IMR-90 (cell line): ENCODE data around the gene TLR1. TPM values are rescaled to one million over a fixed set of nuclear protein-coding genes. Genes with fewer than 3 reads are reported as not detected.
A peak's percentile ranks its signal among the peaks of the same experiment; 100 is the strongest.

Experiments used
- ATAC-seq: fragments of 200-7000 bp; cut with Tn5 transposase; 2 replicates; pipeline ENCODE4 v1.9.1; 2020; ENCODE audit warnings: low read depth, mild to moderate bottlenecking, moderate library complexity
- BruUV-seq: library from RNA; stranded (reverse); fragments of 400-500 nt; replicated peaks from 2 replicates; lab custom pipeline; 2021; lab: Mats Ljungman, UMichigan
- CTCF ChIA-PET: fragments of 300-600 bp; formaldehyde crosslinking; extraction: SDS; loops from one replicate; lab custom pipeline; 2021; ENCODE audit warnings: antibody characterized with exemption; lab: Yijun Ruan, JAX
- POLR2A ChIA-PET: fragments of 300-600 bp; sonication (Branson Sonifier 250); formaldehyde crosslinking; loops from one replicate; lab custom pipeline; 2022; ENCODE audit warnings: antibody characterized with exemption; ENCODE audit not compliant: unreplicated experiment; lab: Charles Lee
- DNase-seq: peaks from one replicate; pipeline ENCODE4 v3.0.0; 2013
- H2AFZ ChIP-seq: replicated peaks from 2 replicates; pipeline ENCODE3; 2013; ENCODE audit warnings: low read length, mild to moderate bottlenecking; ENCODE audit not compliant: poor library complexity
- H2AK5ac ChIP-seq: 2 replicates; pipeline ENCODE4 v1.6.1; 2013; ENCODE audit warnings: low read depth, low read length, inconsistent platforms
- H2AK9ac ChIP-seq: replicated peaks from 2 replicates; pipeline ENCODE3; 2013; ENCODE audit warnings: mild to moderate bottlenecking, low read depth, low read length, moderate library complexity; ENCODE audit not compliant: poor library complexity
- H2BK120ac ChIP-seq: 2 replicates; pipeline ENCODE4 v1.6.1; 2013; ENCODE audit warnings: low read depth, low read length, inconsistent platforms
- H2BK15ac ChIP-seq: 3 replicates; pipeline ENCODE4 v1.6.1; 2013; ENCODE audit warnings: low read depth, low read length, inconsistent platforms
- H2BK20ac ChIP-seq: 2 replicates; pipeline ENCODE4 v1.6.1; 2013; ENCODE audit warnings: low read depth, mild to moderate bottlenecking, inconsistent platforms, low read length, moderate library complexity
- H2BK5ac ChIP-seq: 2 replicates; pipeline ENCODE4 v1.6.1; 2013; ENCODE audit warnings: mild to moderate bottlenecking, low read depth, low read length, inconsistent platforms; ENCODE audit not compliant: poor library complexity, severe bottlenecking
- H3K14ac ChIP-seq: replicated peaks from 2 replicates; pipeline ENCODE4 v1.6.1; 2013; ENCODE audit warnings: low read depth, low read length, inconsistent platforms
- H3K18ac ChIP-seq: 2 replicates; pipeline ENCODE4 v1.6.1; 2013; ENCODE audit warnings: low read depth, low read length, control low read depth
- H3K23ac ChIP-seq: 2 replicates; pipeline ENCODE4 v1.6.1; 2013; ENCODE audit warnings: low read depth, low read length, inconsistent platforms
- H3K27ac ChIP-seq: 2 replicates; pipeline ENCODE4 v1.5.1; 2013; ENCODE audit warnings: mild to moderate bottlenecking, control low read depth, low read length; ENCODE audit not compliant: insufficient read depth
- H3K27me3 ChIP-seq: 2 replicates; pipeline ENCODE4 v1.6.1; 2013; ENCODE audit warnings: low read length; ENCODE audit not compliant: control insufficient read depth, insufficient read depth
- H3K36me3 ChIP-seq: 2 replicates; pipeline ENCODE4 v1.6.1; 2013; ENCODE audit warnings: low read length, mixed read lengths; ENCODE audit not compliant: control insufficient read depth, insufficient read depth
- H3K4ac ChIP-seq: 2 replicates; pipeline ENCODE4 v1.6.1; 2013; ENCODE audit warnings: low read depth, low read length, inconsistent platforms
- H3K4me1 ChIP-seq: 2 replicates; pipeline ENCODE4 v1.6.1; 2013; ENCODE audit warnings: low read length, mixed read lengths; ENCODE audit not compliant: control insufficient read depth, insufficient read depth
- H3K4me2 ChIP-seq: 2 replicates; pipeline ENCODE4 v1.6.1; 2013; ENCODE audit warnings: low read depth, mild to moderate bottlenecking, control low read depth, low read length, moderate library complexity
- H3K4me3 ChIP-seq: 2 replicates; pipeline ENCODE4 v1.5.1; 2013; ENCODE audit warnings: low read depth, mild to moderate bottlenecking, control low read depth, low read length, moderate library complexity; ENCODE audit not compliant: insufficient read depth
- H3K56ac ChIP-seq: 2 replicates; pipeline ENCODE4 v1.6.1; 2013; ENCODE audit warnings: low read length, inconsistent platforms; ENCODE audit not compliant: insufficient read depth; ENCODE audit errors: extremely low read depth
- H3K79me1 ChIP-seq, 2 experiments: 2 replicates each; pipeline ENCODE4 v1.6.1; 2013; ENCODE audit warnings: low read length in 2 of 2, inconsistent platforms in 1 of 2, low read depth in 1 of 2
- H3K9ac ChIP-seq: 2 replicates; pipeline ENCODE4 v1.6.1; 2013; ENCODE audit warnings: low read depth, low read length, control low read depth
- H3K9me1 ChIP-seq: 2 replicates; pipeline ENCODE4 v1.6.1; 2013; ENCODE audit warnings: low read length, inconsistent platforms; ENCODE audit not compliant: insufficient read depth
- H3K9me3 ChIP-seq: 2 replicates; pipeline ENCODE4 v1.6.1; 2013; ENCODE audit warnings: low read length; ENCODE audit not compliant: control insufficient read depth, insufficient read depth
- H4K20me1 ChIP-seq: 2 replicates; pipeline ENCODE4 v1.6.1; 2013; ENCODE audit warnings: low read length, inconsistent platforms; ENCODE audit not compliant: insufficient read depth
- H4K5ac ChIP-seq: 2 replicates; pipeline ENCODE4 v1.6.1; 2013; ENCODE audit warnings: mild to moderate bottlenecking, low read depth, low read length, control low read depth
- H4K8ac ChIP-seq, 2 experiments: 2 replicates each; pipeline ENCODE4 v1.6.1; 2013; ENCODE audit warnings: low read depth in 2 of 2, low read length in 2 of 2, control low read depth in 1 of 2, inconsistent platforms in 1 of 2
- H4K91ac ChIP-seq: 2 replicates; pipeline ENCODE4 v1.6.1; 2013; ENCODE audit warnings: low read depth, low read length, inconsistent platforms; ENCODE audit not compliant: insufficient read depth
- CTCF ChIP-seq: conservative IDR thresholded peaks from 2 replicates; pipeline ENCODE4 v1.5.1; 2012; ENCODE audit warnings: mild to moderate bottlenecking, low read depth, low read length, improper control_type of control experiment
- WGBS, 2 experiments: methylation state at CpG; one replicate each; pipeline versions ENCODE4 v1.1.5 to v1.1.7; 2013; ENCODE audit warnings: missing lambda C conversion rate in 2 of 2; ENCODE audit not compliant: insufficient read length in 1 of 2; ENCODE audit errors: extremely low coverage in 2 of 2; 5-methylcytosine and 5-hydroxymethylcytosine counted together
- dilution Hi-C: fragments of 300-500 bp; cut with HindIII; formaldehyde crosslinking; loops from one replicate; pipeline ENCODE4 v1.14.3; 2018; ENCODE audit warnings: low sequenced_read_pairs; ENCODE audit not compliant: unreplicated experiment
- in situ Hi-C: fragments of 300-500 bp; cut with MboI; formaldehyde crosslinking; loops from 3 replicates; pipeline ENCODE4 v1.14.3; 2019; ENCODE audit warnings: low sequenced_read_pairs, inconsistent platforms, mixed read lengths
- intact Hi-C: fragments of 100-400 bp; cut with micrococcal nuclease; formaldehyde crosslinking; loops from 2 replicates; pipeline ENCODE4 v1.10.0; 2022
- polyA plus RNA-seq, 3 experiments: library from polyadenylated mRNA; depleted of rRNA; stranded (reverse); fragments of >200 nt; gene quantifications; 2 replicates each; pipeline ENCODE4 v1.2.3, GENCODE V29; 2012; ENCODE audit warnings: low replicate concordance in 1 of 3
- total RNA-seq: library from RNA; depleted of rRNA; stranded (reverse); fragments of >200 nt; gene quantifications from 2 replicates; pipeline ENCODE4 v1.2.3, GENCODE V29; 2012

TLR1 gene
- total and polyA plus RNA-seq, 2 of the 4 experiments (the other 2 are of a cell fraction), result 0.24 to 1.1 TPM

GRCh38 chr4:38769857-38770256, 34.7 kb downstream of the TLR1 start:
- Histone ChIP-seq H3K9ac (no peak overlapping the region), H3K14ac (0 out of 2 replicates have a peak overlapping the region, but pooled peaks have one; percentile 2), H3K36me3 (no peaks in the 10 kb centered on the region), H3K27ac (no peak overlapping the region), H4K20me1 (no peaks in the 10 kb centered on the region), H2BK15ac (no peak overlapping the region), H2AK5ac (no peak overlapping the region), H2BK5ac (no peak overlapping the region), H2BK120ac (no peak overlapping the region), H3K23ac (no peak overlapping the region), H3K56ac (no peak overlapping the region), H4K8ac (no peak overlapping the region), H3K4me1 (no peaks in the 10 kb centered on the region), H3K9me3 (no peaks in the 10 kb centered on the region), H3K18ac (no peak overlapping the region), H3K4me3 (no peak overlapping the region), H3K27me3 (peaks cover 10% of the 10 kb centered on the region), H3K9me1 (no peaks in the 10 kb centered on the region), H3K79me1 (no peaks in the 10 kb centered on the region), H4K91ac (no peak overlapping the region), H4K5ac (no peak overlapping the region), H2AFZ (no peak overlapping the region), H2BK20ac (no peak overlapping the region), H2AK9ac (no peak overlapping the region), H3K4me2 (no peak overlapping the region), H3K4ac (no peak overlapping the region)
- ATAC-seq (no peak), DNase-seq (no peak)
- in situ Hi-C loops, result no loop called here
- ChIA-PET CTCF (interaction anchor here (1.0 to 2.2 kb wide), 3 partner anchors 9 to 13 kb away, joined by 3 to 7 read pairs (median 5); partner anchors contain the start of gene TLR10), POLR2A (no interaction called here)
- BruUV-seq, result no TSS peak
- no peak for TF ChIP-seq CTCF
- intact Hi-C loops, result loop anchor here (5.0 kb wide), 1 partner anchor 32 kb away; the partner anchor contains the start of gene TLR1
- 83% methylated on average over 1 of the region's 2 CpGs; no CpG with 5 or more reads in 1 of the 2 experiments for WGBS, 2 experiments
- dilution Hi-C loops, result no loop called here
